ENCODE data around the gene CNDP2. TPM values are rescaled to one million over a fixed set of nuclear protein-coding genes. Genes with fewer than 3 reads are reported as not detected.
A peak's percentile ranks its signal among the peaks of the same experiment; 100 is the strongest.

Gene CNDP2
- total RNA-seq, 6 experiments from 2014 or later = 178 to 367 (median 230) TPM

DNA sequence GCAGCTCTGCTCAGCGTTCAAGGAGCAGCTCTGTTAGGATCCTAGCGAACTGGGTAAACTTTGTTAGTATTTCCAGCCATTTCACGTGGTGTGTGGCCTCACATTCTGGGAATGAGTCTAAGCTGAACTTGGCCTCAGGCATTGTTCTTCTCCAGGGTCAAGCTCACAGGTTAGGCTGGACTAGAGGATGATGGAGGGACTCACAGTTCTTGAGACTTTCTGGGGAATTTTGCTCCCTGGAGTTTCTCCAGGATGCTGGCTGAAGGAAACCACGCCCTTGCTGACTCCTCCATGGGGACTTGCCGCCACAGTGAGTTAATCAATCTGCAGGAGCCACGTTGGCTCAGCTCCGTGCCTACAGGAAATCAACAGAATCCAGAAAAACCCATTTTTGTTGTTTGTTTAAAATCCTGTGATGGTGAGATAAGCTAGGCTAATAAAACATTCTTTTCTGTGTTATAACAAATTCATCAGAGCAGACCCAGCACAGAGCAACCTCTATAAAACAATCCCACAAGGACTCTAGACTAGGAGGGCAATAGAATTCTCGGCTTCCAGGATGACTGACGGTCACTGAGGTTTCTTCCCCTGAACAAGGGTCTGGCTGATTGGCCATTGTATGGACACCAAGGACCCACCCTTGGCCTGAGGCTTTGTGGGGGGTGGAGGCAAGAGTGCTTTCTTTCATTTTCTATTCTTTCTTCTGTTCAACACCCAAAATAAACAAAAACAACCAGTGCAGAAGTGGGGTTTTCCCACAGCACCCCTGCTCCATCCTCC, 50.8 kb downstream of the CNDP2 start:
- Histone ChIP-seq H3K4me1 (peaks cover 0 to 24% (median 11%) of the 10 kb centered on the region in 4 donors), H3K27ac (no peak overlapping the region), H3K4me3 (no peak overlapping the region), H3K27me3 (no peaks in the 10 kb centered on the region), H3K36me3 (no peaks in the 10 kb centered on the region), H3K9me3 (no peaks in the 10 kb centered on the region)
- 46% methylated on average over 5 of the region's 9 CpGs for whole genome bisulfite sequencing (ENCODE audit: insufficient coverage, low coverage, low lambda C conversion rate, missing lambda C conversion rate)
- no peak for ATAC-seq
- intact Hi-C loops (cut with DNase I) = no loop called here
- TF ChIP-seq POLR2A (IDR thresholded peaks at IDR 0.05) = no peak
- DNase-seq = no peak

DNA sequence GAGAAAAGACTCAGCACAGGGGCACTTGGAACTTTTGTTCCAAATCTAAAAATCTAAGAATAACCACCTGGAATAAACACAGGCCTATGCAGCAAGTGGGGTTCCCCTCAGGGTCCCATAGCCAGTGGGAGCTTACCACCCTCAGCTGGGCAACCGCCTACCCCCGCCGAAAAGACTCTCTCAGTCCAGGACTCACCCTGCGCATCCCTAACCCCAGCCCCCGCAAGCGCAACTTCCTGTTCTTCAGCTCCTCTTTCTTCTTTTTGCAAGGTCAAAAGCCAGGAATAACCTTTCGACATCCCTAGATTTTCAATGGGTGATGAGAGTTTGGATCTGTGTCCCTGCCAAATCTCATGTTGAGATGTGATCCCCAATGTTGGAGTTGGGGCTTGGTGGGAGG, 51.7 kb downstream of the CNDP2 start:
- Histone ChIP-seq H3K9me3 (no peaks in the 10 kb centered on the region), H3K27ac (no peak overlapping the region), H3K4me1 (peaks cover 0 to 22% (median 8%) of the 10 kb centered on the region in 4 donors), H3K4me3 (no peak overlapping the region), H3K36me3 (no peaks in the 10 kb centered on the region), H3K27me3 (no peaks in the 10 kb centered on the region)
- ATAC-seq (no peak), DNase-seq (no peak)
- TF ChIP-seq, protein P1, sequence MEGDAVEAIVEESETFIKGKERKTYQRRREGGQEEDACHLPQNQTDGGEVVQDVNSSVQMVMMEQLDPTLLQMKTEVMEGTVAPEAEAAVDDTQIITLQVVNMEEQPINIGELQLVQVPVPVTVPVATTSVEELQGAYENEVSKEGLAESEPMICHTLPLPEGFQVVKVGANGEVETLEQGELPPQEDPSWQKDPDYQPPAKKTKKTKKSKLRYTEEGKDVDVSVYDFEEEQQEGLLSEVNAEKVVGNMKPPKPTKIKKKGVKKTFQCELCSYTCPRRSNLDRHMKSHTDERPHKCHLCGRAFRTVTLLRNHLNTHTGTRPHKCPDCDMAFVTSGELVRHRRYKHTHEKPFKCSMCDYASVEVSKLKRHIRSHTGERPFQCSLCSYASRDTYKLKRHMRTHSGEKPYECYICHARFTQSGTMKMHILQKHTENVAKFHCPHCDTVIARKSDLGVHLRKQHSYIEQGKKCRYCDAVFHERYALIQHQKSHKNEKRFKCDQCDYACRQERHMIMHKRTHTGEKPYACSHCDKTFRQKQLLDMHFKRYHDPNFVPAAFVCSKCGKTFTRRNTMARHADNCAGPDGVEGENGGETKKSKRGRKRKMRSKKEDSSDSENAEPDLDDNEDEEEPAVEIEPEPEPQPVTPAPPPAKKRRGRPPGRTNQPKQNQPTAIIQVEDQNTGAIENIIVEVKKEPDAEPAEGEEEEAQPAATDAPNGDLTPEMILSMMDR (IDR thresholded peaks at IDR 0.05) = no peak
- TF ChIP-seq POLR2A (IDR thresholded peaks at IDR 0.05) = no peak
- WGBS (ENCODE audit: insufficient coverage, low coverage, low lambda C conversion rate, missing lambda C conversion rate) = 91% methylated on average over 6 of the region's 7 CpGs
- intact Hi-C loops (cut with DNase I) = no loop called here

- peak in 1 of 4 donors; percentile 14 for ATAC-seq
- intact Hi-C loops (cut with DNase I) = loop anchor here in 1 of 2 donors (5.0 kb wide), 1 partner anchor 197 kb away; no protein-coding TSS in a partner anchor
- Histone ChIP-seq H3K36me3 (no peaks in the 10 kb centered on the region), H3K27me3 (no peaks in the 10 kb centered on the region), H3K9me3 (no peaks in the 10 kb centered on the region), H3K27ac (peak overlapping the region in 2 of 3 donors; percentile 16 to 69), H3K4me3 (no peak overlapping the region), H3K4me1 (peaks cover 0 to 18% (median 6%) of the 10 kb centered on the region in 4 donors)
- WGBS (ENCODE audit: insufficient coverage, low coverage, low lambda C conversion rate, missing lambda C conversion rate) = 57% methylated on average over 1 of the region's 1 CpG
- TF ChIP-seq, protein P1 (IDR thresholded peaks at IDR 0.05) = no peak
- no peak for TF ChIP-seq POLR2A (IDR thresholded peaks at IDR 0.05)
- DNase-seq = no peak
These were observed 53.5 kb downstream of the CNDP2 start for GRCh38 chr18:74549591-74550104.

- intact Hi-C loops (cut with DNase I) = loop anchor here in 1 of 2 donors (5.0 kb wide), 1 partner anchor 199 kb away; no protein-coding TSS in a partner anchor
- TF ChIP-seq POLR2A (IDR thresholded peaks at IDR 0.05) = peak; percentile 62
- TF ChIP-seq, protein P1 (IDR thresholded peaks at IDR 0.05) = no peak
- Histone ChIP-seq H3K27me3 (no peaks in the 10 kb centered on the region), H3K36me3 (no peaks in the 10 kb centered on the region), H3K4me3 (peak overlapping the region in 1 of 3 donors; percentile 33), H3K4me1 (peaks cover 0 to 18% (median 6%) of the 10 kb centered on the region in 4 donors), H3K9me3 (no peaks in the 10 kb centered on the region), H3K27ac (peak overlapping the region in 2 of 3 donors; percentile 50 to 69)
- ATAC-seq (peak; percentile 80 to 91 (median 84)), DNase-seq (peak; percentile 58 to 86 (median 74))
- WGBS (ENCODE audit: insufficient coverage, low coverage, low lambda C conversion rate, missing lambda C conversion rate) = 26% methylated on average over 5 of the region's 6 CpGs
These were observed 54.7 kb downstream of the CNDP2 start for GRCh38 chr18:74550886-74551285.

DNA sequence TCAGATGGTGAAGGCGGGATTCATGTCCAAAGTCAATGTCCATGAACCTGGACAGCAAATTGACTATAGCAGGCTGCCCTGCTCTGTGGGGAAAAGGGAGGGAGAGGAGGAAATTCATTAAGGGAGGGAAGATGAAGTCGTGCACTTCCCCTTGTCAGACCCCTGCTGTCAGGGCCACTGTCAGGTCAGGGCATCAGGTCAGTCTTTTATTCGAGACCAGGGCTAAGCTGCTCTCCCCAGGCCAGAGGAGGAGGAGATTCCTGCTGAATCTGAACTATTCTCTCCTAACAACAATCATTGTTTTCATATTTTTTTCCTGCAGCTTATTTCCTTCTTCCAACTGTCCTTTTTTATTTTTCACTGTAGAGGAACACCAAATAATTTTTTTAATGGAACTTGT, 55.3 kb downstream of the CNDP2 start:
- Histone ChIP-seq H3K9me3 (no peaks in the 10 kb centered on the region), H3K36me3 (no peaks in the 10 kb centered on the region), H3K27ac (peak overlapping the region; percentile 23 to 69 (median 50)), H3K27me3 (no peaks in the 10 kb centered on the region), H3K4me3 (peak overlapping the region in 2 of 3 donors; percentile 22 to 33), H3K4me1 (peaks cover 0 to 18% (median 6%) of the 10 kb centered on the region in 4 donors)
- intact Hi-C loops (cut with DNase I) = loop anchor here in 1 of 2 donors (5.0 kb wide), 1 partner anchor 199 kb away; no protein-coding TSS in a partner anchor
- no peak for DNase-seq
- ATAC-seq = peak; percentile 45 to 51 (median 48)
- 14% methylated on average over 3 of the region's 3 CpGs for WGBS (ENCODE audit: insufficient coverage, low coverage, low lambda C conversion rate, missing lambda C conversion rate)
- TF ChIP-seq POLR2A (IDR thresholded peaks at IDR 0.05) = no peak
- TF ChIP-seq, protein P1 (IDR thresholded peaks at IDR 0.05) = no peak
